ENCODE measurements around the gene WBP2.

Gene WBP2

DNA sequence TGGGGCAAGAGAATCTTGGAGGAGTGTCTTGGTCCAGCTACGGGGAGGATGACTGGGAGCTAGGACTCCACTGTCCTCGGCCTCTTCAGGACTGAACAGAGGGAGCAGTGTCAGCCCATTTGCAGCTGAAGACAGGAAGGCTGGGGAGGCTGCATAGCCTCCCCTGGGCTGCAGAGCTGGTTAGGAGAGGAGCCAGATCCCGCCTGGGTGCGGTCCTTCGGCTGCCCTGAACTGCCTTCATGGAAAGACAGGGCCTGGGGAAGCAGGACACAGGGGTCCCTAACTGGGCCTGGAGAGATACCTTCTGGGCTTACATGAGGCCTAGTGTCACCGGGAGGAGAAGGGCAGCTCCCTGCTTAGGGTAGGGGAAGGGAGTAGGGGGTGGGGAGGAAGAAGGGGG is 37.6 kb downstream of the WBP2 start:
- Histone ChIP-seq H3K18ac (ENCODE audit: low read length) (no peak overlapping the region), H3K14ac (ENCODE audit: low read length) (no peak overlapping the region), H3K79me2 (ENCODE audit: control insufficient read depth, insufficient read depth, low read length, poor library complexity) (no peaks in the 10 kb centered on the region), H2AFZ (ENCODE audit: insufficient read depth, low read length, poor library complexity) (no peak overlapping the region), H2BK120ac (ENCODE audit: insufficient read depth, low read length, poor library complexity) (no peak overlapping the region), H3K36me3 (ENCODE audit: control insufficient read depth in 1 of 2, insufficient read depth in 2 of 2, low read length in 2 of 2) (peaks cover 89 to 92% of the 10 kb centered on the region in 2 experiments), H3K4me2 (ENCODE audit: low read length) (no peak overlapping the region), H4K12ac (ENCODE audit: low read depth, low read length) (no peak overlapping the region), H2BK5ac (ENCODE audit: low read depth, low read length, poor library complexity) (no peak overlapping the region), H3K9ac (ENCODE audit: low read length) (no peak overlapping the region), H3K4ac (ENCODE audit: low read depth, low read length) (no peak overlapping the region), H3K27ac (ENCODE audit: low read depth, low read length) (no peak overlapping the region), H4K91ac (ENCODE audit: low read depth, low read length) (no peak overlapping the region), H3K4me1 (ENCODE audit: control insufficient read depth in 1 of 2, insufficient read depth in 2 of 2, low read length in 2 of 2) (peaks cover 11 to 14% of the 10 kb centered on the region in 2 experiments), H3K9me3 (ENCODE audit: insufficient read depth, low read depth, low read length) (no peaks in the 10 kb centered on the region), H3K23ac (ENCODE audit: low read length) (no peak overlapping the region), H3K27me3 (ENCODE audit: insufficient read depth, low read length) (no peaks in the 10 kb centered on the region), H4K8ac (ENCODE audit: low read depth, low read length) (no peak overlapping the region), H2AK5ac (ENCODE audit: low read length) (no peak overlapping the region), H3K4me3 (ENCODE audit: low read depth, low read length) (no peak overlapping the region), H3K79me1 (ENCODE audit: low read length) (peaks cover 4% of the 10 kb centered on the region), H2BK12ac (ENCODE audit: low read length) (no peak overlapping the region)
- WGBS (ENCODE audit: extremely low coverage, insufficient coverage, insufficient read length): no CpG with 5 or more reads among the region's 6 CpGs
- no peak for DNase-seq

DNA sequence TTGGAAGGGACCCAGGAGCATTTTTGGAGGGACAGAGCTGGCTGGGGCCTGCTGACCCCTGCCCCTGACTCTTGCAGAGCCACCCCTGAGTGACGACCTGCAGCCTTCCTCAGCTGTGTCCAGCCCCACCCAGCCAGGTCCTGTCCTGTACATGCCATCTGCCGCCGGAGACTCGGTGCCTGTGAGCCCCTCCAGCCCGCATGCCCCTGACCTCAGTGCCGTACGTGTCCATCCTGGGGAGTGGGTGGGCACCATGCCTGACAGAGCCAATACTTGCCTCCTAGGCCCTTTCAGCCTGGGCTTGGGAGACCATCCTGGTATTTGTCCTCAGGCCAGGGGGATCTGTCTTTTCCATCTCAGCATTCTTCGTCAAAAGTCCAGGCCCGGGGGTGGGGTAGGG is 38.4 kb downstream of the WBP2 start:
- no peaks in the 10 kb centered on the region for H3K79me2 ChIP-seq (ENCODE audit: control insufficient read depth, insufficient read depth, low read length, poor library complexity)
- H4K8ac ChIP-seq (ENCODE audit: low read depth, low read length): no peak overlapping the region
- peaks cover 88 to 91% of the 10 kb centered on the region in 2 experiments for H3K36me3 ChIP-seq (ENCODE audit: control insufficient read depth in 1 of 2, insufficient read depth in 2 of 2, low read length in 2 of 2)
- no peak for DNase-seq
- H3K9me3 ChIP-seq (ENCODE audit: insufficient read depth, low read depth, low read length): no peaks in the 10 kb centered on the region
- H2BK12ac ChIP-seq (ENCODE audit: low read length): no peak overlapping the region
- no peak overlapping the region for H4K12ac ChIP-seq (ENCODE audit: low read depth, low read length)
- peaks cover 11 to 14% of the 10 kb centered on the region in 2 experiments for H3K4me1 ChIP-seq (ENCODE audit: control insufficient read depth in 1 of 2, insufficient read depth in 2 of 2, low read length in 2 of 2)
- no peak overlapping the region for H2BK120ac ChIP-seq (ENCODE audit: insufficient read depth, low read length, poor library complexity)
- WGBS (ENCODE audit: extremely low coverage, insufficient coverage, insufficient read length): no CpG with 5 or more reads among the region's 9 CpGs
- H3K18ac ChIP-seq (ENCODE audit: low read length): no peak overlapping the region
- H3K4me2 ChIP-seq (ENCODE audit: low read length): no peak overlapping the region
- H2AFZ ChIP-seq (ENCODE audit: insufficient read depth, low read length, poor library complexity): no peak overlapping the region
- H3K79me1 ChIP-seq (ENCODE audit: low read length): peaks cover 4% of the 10 kb centered on the region
- H3K27me3 ChIP-seq (ENCODE audit: insufficient read depth, low read length): no peaks in the 10 kb centered on the region
- H3K4ac ChIP-seq (ENCODE audit: low read depth, low read length): no peak overlapping the region
- H3K23ac ChIP-seq (ENCODE audit: low read length): no peak overlapping the region
- no peak overlapping the region for H2AK5ac ChIP-seq (ENCODE audit: low read length)
- H3K27ac ChIP-seq (ENCODE audit: low read depth, low read length): no peak overlapping the region
- no peak overlapping the region for H2BK5ac ChIP-seq (ENCODE audit: low read depth, low read length, poor library complexity)
- no peak overlapping the region for H3K14ac ChIP-seq (ENCODE audit: low read length)
- H4K91ac ChIP-seq (ENCODE audit: low read depth, low read length): no peak overlapping the region
- no peak overlapping the region for H3K4me3 ChIP-seq (ENCODE audit: low read depth, low read length)
- no peak overlapping the region for H3K9ac ChIP-seq (ENCODE audit: low read length)

DNA sequence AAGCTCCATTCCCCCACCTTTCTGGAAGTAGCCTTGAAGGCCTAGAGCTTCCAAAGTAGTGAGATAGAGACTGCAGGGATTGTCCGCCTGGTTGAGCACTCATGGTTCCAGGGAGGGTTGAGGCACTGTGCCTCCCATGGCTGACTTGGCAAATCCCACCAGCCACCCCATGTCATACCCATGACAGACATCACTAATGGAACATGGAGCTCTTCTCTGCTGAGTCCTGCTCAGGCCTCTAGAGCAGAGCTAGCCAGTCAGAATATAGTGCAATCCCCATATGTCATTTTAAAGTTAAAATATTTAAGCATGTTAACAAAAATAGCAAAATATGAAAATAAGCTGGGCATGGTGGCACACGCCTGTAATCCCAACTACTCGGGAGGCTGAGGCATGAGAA is 39.7 kb downstream of the WBP2 start:
- Histone ChIP-seq H3K4ac (ENCODE audit: low read depth, low read length) (no peak overlapping the region), H3K23ac (ENCODE audit: low read length) (no peak overlapping the region), H3K27me3 (ENCODE audit: insufficient read depth, low read length) (no peaks in the 10 kb centered on the region), H3K27ac (ENCODE audit: low read depth, low read length) (peak overlapping the region; percentile 19), H3K9ac (ENCODE audit: low read length) (no peak overlapping the region), H4K12ac (ENCODE audit: low read depth, low read length) (no peak overlapping the region), H2BK120ac (ENCODE audit: insufficient read depth, low read length, poor library complexity) (no peak overlapping the region), H4K8ac (ENCODE audit: low read depth, low read length) (no peak overlapping the region), H3K4me1 (ENCODE audit: control insufficient read depth in 1 of 2, insufficient read depth in 2 of 2, low read length in 2 of 2) (peaks cover 11 to 14% of the 10 kb centered on the region in 2 experiments), H3K9me3 (ENCODE audit: insufficient read depth, low read depth, low read length) (no peaks in the 10 kb centered on the region), H3K4me2 (ENCODE audit: low read length) (no peak overlapping the region), H2BK12ac (ENCODE audit: low read length) (no peak overlapping the region), H3K79me2 (ENCODE audit: control insufficient read depth, insufficient read depth, low read length, poor library complexity) (no peaks in the 10 kb centered on the region), H2AK5ac (ENCODE audit: low read length) (no peak overlapping the region), H3K4me3 (ENCODE audit: low read depth, low read length) (no peak overlapping the region), H3K79me1 (ENCODE audit: low read length) (peaks cover 4% of the 10 kb centered on the region), H3K14ac (ENCODE audit: low read length) (no peak overlapping the region), H3K36me3 (ENCODE audit: control insufficient read depth in 1 of 2, insufficient read depth in 2 of 2, low read length in 2 of 2) (peaks cover 84 to 85% of the 10 kb centered on the region in 2 experiments), H3K18ac (ENCODE audit: low read length) (no peak overlapping the region), H2AFZ (ENCODE audit: insufficient read depth, low read length, poor library complexity) (no peak overlapping the region), H4K91ac (ENCODE audit: low read depth, low read length) (peak overlapping the region; percentile 48), H2BK5ac (ENCODE audit: low read depth, low read length, poor library complexity) (no peak overlapping the region)
- DNase-seq: no peak
- no CpG with 5 or more reads among the region's 3 CpGs for WGBS (ENCODE audit: extremely low coverage, insufficient coverage, insufficient read length)

DNA sequence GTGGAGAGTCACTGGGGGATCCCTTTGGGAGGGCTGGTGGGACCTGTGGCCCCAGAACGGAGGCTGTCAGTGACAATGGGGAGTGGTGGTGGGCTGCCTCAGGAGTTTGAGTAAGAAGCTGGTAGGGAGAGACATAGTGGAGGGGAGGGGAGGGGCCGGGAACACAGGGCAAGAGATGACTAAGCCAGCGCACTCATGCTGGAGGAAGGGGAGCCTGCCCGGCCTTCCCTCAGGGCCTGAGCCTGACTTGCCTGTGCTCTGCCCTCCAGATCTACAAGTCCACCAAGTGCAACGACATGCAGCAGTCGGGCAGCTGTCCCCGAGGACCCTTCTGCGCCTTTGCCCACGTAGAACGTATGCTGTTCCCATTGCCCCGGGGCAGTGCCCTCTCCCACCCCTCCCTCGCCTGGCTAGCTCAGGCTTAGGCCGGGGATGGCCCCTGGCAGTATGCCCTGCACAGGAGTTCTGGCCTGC is 40.2 kb downstream of the WBP2 start:
- WGBS (ENCODE audit: extremely low coverage, insufficient coverage, insufficient read length): no CpG with 5 or more reads among the region's 13 CpGs
- Histone ChIP-seq H3K27me3 (ENCODE audit: insufficient read depth, low read length) (no peaks in the 10 kb centered on the region), H3K79me2 (ENCODE audit: control insufficient read depth, insufficient read depth, low read length, poor library complexity) (peaks cover 2% of the 10 kb centered on the region), H2BK12ac (ENCODE audit: low read length) (peak overlapping the region; percentile 59), H3K4me2 (ENCODE audit: low read length) (no peak overlapping the region), H3K79me1 (ENCODE audit: low read length) (peaks cover 4% of the 10 kb centered on the region), H2BK120ac (ENCODE audit: insufficient read depth, low read length, poor library complexity) (peak overlapping the region; percentile 27), H3K4me1 (ENCODE audit: control insufficient read depth in 1 of 2, insufficient read depth in 2 of 2, low read length in 2 of 2) (peaks cover 11 to 17% of the 10 kb centered on the region in 2 experiments), H4K12ac (ENCODE audit: low read depth, low read length) (no peak overlapping the region), H2AFZ (ENCODE audit: insufficient read depth, low read length, poor library complexity) (peak overlapping the region; percentile 19), H3K36me3 (ENCODE audit: control insufficient read depth in 1 of 2, insufficient read depth in 2 of 2, low read length in 2 of 2) (peaks cover 83 to 85% of the 10 kb centered on the region in 2 experiments), H4K8ac (ENCODE audit: low read depth, low read length) (peak overlapping the region; percentile 74), H3K9ac (ENCODE audit: low read length) (no peak overlapping the region), H3K14ac (ENCODE audit: low read length) (peak overlapping the region; percentile 58), H2AK5ac (ENCODE audit: low read length) (peak overlapping the region; percentile 48), H3K27ac (ENCODE audit: low read depth, low read length) (peak overlapping the region; percentile 35), H3K18ac (ENCODE audit: low read length) (peak overlapping the region; percentile 50), H3K4ac (ENCODE audit: low read depth, low read length) (no peak overlapping the region), H2BK5ac (ENCODE audit: low read depth, low read length, poor library complexity) (peak overlapping the region; percentile 70), H3K9me3 (ENCODE audit: insufficient read depth, low read depth, low read length) (no peaks in the 10 kb centered on the region), H4K91ac (ENCODE audit: low read depth, low read length) (peak overlapping the region; percentile 76), H3K4me3 (ENCODE audit: low read depth, low read length) (no peak overlapping the region), H3K23ac (ENCODE audit: low read length) (no peak overlapping the region)
- DNase-seq: peak; percentile 72 to 82
